Uterus (tissue), 2 donors: ENCODE measurements around the gene PTPN1.

ENCODE experiments used
- POLR2A ChIP-seq, 2 donors: fragments of 450-650 bp; IDR thresholded peaks; one replicate each; pipeline ENCODE4 v1.6.1; 2016; ENCODE audit warnings: antibody characterized with exemption in 2 of 2, mild to moderate bottlenecking in 1 of 2, moderate library complexity in 1 of 2
- TF ChIP-seq, protein P1 (sequence below), 4 experiments: fragments of 200-600 bp in 2 of 4; fragments of 450-650 bp in 2 of 4; sonication (generic) in 2 of 4; IDR thresholded peaks; one replicate each; pipeline ENCODE4 v1.5.1; 2016 to 2019; ENCODE audit warnings: antibody characterized with exemption in 4 of 4, mild to moderate bottlenecking in 2 of 4, moderate library complexity in 1 of 4

DNA sequence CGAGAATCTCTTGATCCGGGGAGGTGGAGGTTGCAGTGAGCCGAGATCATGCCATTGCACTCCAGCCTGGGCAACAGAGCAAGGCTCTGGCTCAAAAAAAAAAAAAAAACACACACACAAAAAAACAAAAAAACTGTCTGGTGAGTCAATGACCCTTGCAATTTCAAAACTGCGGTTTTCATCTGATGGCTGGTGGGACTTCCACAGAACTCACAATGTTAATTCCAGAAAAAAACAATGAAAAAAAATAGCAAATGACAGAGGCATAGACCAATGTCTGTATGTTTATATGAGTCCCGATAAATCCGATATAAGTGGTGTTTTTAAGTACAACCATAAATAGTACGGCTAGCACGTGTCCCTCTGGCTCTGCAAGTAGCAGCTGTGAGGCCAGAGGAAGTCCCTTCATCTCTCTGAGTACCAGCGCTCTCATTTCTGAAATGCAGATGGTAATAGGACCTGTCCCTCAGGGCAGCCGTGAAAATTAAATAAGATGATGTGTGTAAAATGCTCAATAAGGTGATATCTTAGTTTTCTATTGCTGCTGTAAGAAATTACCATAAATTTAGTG lies 21.9 kb upstream of the PTPN1 start:
- TF ChIP-seq, protein P1, sequence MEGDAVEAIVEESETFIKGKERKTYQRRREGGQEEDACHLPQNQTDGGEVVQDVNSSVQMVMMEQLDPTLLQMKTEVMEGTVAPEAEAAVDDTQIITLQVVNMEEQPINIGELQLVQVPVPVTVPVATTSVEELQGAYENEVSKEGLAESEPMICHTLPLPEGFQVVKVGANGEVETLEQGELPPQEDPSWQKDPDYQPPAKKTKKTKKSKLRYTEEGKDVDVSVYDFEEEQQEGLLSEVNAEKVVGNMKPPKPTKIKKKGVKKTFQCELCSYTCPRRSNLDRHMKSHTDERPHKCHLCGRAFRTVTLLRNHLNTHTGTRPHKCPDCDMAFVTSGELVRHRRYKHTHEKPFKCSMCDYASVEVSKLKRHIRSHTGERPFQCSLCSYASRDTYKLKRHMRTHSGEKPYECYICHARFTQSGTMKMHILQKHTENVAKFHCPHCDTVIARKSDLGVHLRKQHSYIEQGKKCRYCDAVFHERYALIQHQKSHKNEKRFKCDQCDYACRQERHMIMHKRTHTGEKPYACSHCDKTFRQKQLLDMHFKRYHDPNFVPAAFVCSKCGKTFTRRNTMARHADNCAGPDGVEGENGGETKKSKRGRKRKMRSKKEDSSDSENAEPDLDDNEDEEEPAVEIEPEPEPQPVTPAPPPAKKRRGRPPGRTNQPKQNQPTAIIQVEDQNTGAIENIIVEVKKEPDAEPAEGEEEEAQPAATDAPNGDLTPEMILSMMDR (IDR thresholded peaks at IDR 0.05) = no peak
- no peak for TF ChIP-seq POLR2A (IDR thresholded peaks at IDR 0.05)
